Measurements from ENCODE around the gene MAGI2. TPM values are rescaled to one million over a fixed set of nuclear protein-coding genes. Genes with fewer than 3 reads are reported as not detected.

The MAGI2 gene
- total RNA-seq, 4 donors from 2014 or later, result 0.23 to 5.5 (median 0.45) TPM

DNA sequence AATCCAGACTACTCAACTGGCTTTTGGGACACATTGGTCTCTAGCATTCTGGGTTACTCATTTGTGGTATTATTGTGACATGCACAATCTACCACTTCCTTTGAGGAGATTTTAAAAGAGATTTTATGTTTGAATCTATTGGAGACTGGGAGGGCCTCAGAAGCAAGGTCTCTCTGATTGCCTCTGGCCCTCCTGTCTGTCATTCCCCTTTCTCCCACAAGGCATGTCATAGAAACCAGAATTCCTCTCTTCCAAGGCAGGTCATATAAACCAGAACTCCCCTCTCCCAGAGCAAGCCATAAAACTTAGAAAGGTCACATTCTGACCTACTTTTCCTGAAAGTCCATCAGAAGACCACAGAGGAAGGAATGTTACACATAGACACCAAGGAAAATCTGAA is 877.2 kb downstream of the MAGI2 start:
- H3K27ac ChIP-seq, result no peak overlapping the region
- no peaks in the 10 kb centered on the region for H3K4me1 ChIP-seq
- intact Hi-C loops (cut with DNase I), result no loop called here
- H3K9me3 ChIP-seq, result no peaks in the 10 kb centered on the region
- no peaks in the 10 kb centered on the region for H3K36me3 ChIP-seq
- no peak overlapping the region for H3K4me3 ChIP-seq
- DNase-seq, result no peak
- TF ChIP-seq, protein P1, sequence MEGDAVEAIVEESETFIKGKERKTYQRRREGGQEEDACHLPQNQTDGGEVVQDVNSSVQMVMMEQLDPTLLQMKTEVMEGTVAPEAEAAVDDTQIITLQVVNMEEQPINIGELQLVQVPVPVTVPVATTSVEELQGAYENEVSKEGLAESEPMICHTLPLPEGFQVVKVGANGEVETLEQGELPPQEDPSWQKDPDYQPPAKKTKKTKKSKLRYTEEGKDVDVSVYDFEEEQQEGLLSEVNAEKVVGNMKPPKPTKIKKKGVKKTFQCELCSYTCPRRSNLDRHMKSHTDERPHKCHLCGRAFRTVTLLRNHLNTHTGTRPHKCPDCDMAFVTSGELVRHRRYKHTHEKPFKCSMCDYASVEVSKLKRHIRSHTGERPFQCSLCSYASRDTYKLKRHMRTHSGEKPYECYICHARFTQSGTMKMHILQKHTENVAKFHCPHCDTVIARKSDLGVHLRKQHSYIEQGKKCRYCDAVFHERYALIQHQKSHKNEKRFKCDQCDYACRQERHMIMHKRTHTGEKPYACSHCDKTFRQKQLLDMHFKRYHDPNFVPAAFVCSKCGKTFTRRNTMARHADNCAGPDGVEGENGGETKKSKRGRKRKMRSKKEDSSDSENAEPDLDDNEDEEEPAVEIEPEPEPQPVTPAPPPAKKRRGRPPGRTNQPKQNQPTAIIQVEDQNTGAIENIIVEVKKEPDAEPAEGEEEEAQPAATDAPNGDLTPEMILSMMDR (IDR thresholded peaks at IDR 0.05), result no peak
- no peaks in the 10 kb centered on the region for H3K27me3 ChIP-seq

DNA sequence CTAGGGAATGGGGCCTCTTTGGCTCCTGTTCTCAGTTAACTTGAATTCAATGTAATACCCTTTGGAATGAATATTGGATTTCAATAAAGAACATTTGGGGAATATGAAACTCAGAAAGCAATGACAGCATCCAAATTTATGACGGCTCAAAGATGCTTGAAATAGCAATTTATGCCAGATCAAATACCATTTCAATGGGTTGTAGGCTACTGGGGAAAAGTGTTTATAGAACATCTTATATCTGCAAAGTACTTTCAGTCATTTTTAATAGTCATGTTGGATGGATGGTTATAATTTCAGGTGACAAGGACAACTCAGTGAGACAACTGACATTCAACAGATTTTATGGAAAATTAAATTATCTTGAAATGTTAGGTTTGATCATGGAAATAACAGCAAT is 882.2 kb downstream of the MAGI2 start:
- Histone ChIP-seq H3K4me3 (no peak overlapping the region), H3K4me1 (no peaks in the 10 kb centered on the region), H3K9me3 (no peaks in the 10 kb centered on the region), H3K36me3 (no peaks in the 10 kb centered on the region), H3K27me3 (no peaks in the 10 kb centered on the region), H3K27ac (no peak overlapping the region)
- WGBS, 2 donors, result 69 to 88% methylated on average over 1 of the region's 1 CpG
- intact Hi-C loops (cut with DNase I), result no loop called here
- TF ChIP-seq, protein P1 (IDR thresholded peaks at IDR 0.05), result no peak
- TF ChIP-seq POLR2A (IDR thresholded peaks at IDR 0.05), result no peak
- no peak for DNase-seq

DNA sequence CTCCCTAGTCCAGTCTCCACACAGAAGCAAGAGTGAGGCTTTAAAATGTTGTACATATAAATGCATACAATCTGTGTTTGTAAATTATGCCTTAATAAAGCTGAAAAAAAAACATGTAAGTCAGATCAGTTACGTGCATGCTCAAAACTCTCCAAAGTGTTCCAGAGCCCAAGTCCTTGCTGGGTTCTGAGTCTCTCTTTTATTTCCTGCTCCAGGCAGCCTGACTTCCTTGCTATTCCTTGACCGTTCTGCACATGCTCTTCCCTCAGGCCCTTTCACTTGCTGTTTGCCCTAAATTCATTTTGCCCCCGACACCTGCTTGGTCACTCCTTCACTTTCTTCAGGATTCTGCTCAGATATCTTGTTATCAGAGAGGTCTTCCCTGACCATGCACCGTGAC is 884.8 kb downstream of the MAGI2 start:
- 78 to 82% methylated on average over 4 of the region's 4 CpGs for WGBS, 2 donors
- H3K4me3 ChIP-seq, result no peak overlapping the region
- no peaks in the 10 kb centered on the region for H3K36me3 ChIP-seq
- H3K4me1 ChIP-seq, result no peaks in the 10 kb centered on the region
- no peaks in the 10 kb centered on the region for H3K27me3 ChIP-seq
- DNase-seq, result no peak
- H3K27ac ChIP-seq, result no peak overlapping the region
- TF ChIP-seq, protein P1 (IDR thresholded peaks at IDR 0.05), result no peak
- TF ChIP-seq POLR2A (IDR thresholded peaks at IDR 0.05), result no peak
- intact Hi-C loops (cut with DNase I), result no loop called here
- H3K9me3 ChIP-seq, result no peaks in the 10 kb centered on the region

- H3K27ac ChIP-seq, result no peak overlapping the region
- no peaks in the 10 kb centered on the region for H3K4me1 ChIP-seq
- DNase-seq, result no peak
- H3K4me3 ChIP-seq, result no peak overlapping the region
- TF ChIP-seq POLR2A (IDR thresholded peaks at IDR 0.05), result no peak
- TF ChIP-seq, protein P1 (IDR thresholded peaks at IDR 0.05), result no peak
- no peaks in the 10 kb centered on the region for H3K36me3 ChIP-seq
- intact Hi-C loops (cut with DNase I), result no loop called here
- H3K9me3 ChIP-seq, result no peaks in the 10 kb centered on the region
- no peaks in the 10 kb centered on the region for H3K27me3 ChIP-seq
- WGBS, 2 donors, result 50 to 71% methylated on average over 2 of the region's 2 CpGs
Observed at GRCh38 chr7:78567836-78568235, 885.6 kb downstream of the MAGI2 start.

- intact Hi-C loops (cut with DNase I), result no loop called here
- 73 to 75% methylated on average over 5 of the region's 5 CpGs for WGBS, 2 donors
- TF ChIP-seq POLR2A (IDR thresholded peaks at IDR 0.05), result no peak
- TF ChIP-seq, protein P1 (IDR thresholded peaks at IDR 0.05), result no peak
- no peak for DNase-seq
- Histone ChIP-seq H3K36me3 (no peaks in the 10 kb centered on the region), H3K4me1 (no peaks in the 10 kb centered on the region), H3K9me3 (no peaks in the 10 kb centered on the region), H3K27ac (no peak overlapping the region), H3K27me3 (no peaks in the 10 kb centered on the region), H3K4me3 (no peak overlapping the region)
Observed at GRCh38 chr7:78565784-78566183, 887.7 kb downstream of the MAGI2 start.

Data from esophagus squamous epithelium (tissue), 5 donors.